GM10266 (cell line): ENCODE data around the gene TACSTD2.
"Not testable (repeated sequence)": the region's sequence is repeated elsewhere in the genome, so short reads cannot be mapped to it uniquely, and the experiment has no call there.

Experiments
- DNase-seq: peaks from one replicate; pipeline ENCODE4 v3.0.0; 2012; ENCODE audit errors: extremely low spot score
- TF ChIP-seq, protein P1 (sequence below): IDR thresholded peaks from 2 replicates; pipeline ENCODE4 v1.5.1; 2012; ENCODE audit warnings: mild to moderate bottlenecking, low read depth; ENCODE audit not compliant: control insufficient read depth, insufficient read depth; ENCODE audit errors: missing control alignments

Gene TACSTD2

DNA sequence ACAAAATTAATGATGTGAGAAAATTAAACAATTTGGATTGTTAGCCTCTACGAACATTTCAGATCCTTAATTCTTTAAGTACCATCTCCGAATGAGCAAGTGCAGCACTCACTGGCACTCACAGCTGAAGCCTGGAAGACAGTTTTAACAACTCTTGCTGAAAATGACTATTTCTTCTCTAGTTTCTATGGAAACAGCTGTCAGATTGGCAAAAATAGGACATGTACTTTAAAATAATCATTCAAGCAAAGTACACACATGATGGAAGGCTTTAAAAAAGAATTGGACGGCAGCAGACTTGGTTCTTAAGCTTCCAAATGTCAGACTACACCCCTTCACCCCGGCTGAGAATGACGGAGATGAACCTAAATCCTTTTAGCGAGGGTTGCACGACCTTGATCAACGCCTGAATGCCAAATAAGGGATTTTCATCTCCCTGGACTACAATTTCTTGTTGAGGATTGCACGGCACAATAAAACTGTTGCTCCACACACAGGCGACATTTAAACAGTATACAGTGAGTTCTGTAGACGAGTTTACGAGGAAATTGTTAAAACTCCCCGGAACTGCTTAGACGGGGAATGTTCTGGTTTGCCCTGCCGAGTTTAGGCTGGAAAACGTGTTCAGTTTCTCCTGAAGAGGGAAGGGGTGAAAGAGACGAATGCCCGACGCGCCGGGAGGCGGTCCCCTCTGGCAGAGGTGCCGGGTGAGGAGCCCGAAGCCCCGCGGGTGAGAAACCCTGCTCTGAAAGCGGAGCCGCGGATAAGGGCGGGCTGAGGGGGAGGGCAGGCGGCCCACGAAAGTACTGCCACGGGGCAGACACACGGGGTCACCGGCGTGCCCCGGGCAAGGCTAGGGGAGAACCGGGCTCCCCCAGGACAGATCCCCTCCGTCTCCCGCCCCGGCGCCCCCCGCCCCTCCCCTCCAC, 31.2 kb downstream of the TACSTD2 start:
- peak; percentile 44 for DNase-seq

GRCh38 chr1:58543260-58543659, 33.8 kb downstream of the TACSTD2 start:
- TF ChIP-seq, protein P1, sequence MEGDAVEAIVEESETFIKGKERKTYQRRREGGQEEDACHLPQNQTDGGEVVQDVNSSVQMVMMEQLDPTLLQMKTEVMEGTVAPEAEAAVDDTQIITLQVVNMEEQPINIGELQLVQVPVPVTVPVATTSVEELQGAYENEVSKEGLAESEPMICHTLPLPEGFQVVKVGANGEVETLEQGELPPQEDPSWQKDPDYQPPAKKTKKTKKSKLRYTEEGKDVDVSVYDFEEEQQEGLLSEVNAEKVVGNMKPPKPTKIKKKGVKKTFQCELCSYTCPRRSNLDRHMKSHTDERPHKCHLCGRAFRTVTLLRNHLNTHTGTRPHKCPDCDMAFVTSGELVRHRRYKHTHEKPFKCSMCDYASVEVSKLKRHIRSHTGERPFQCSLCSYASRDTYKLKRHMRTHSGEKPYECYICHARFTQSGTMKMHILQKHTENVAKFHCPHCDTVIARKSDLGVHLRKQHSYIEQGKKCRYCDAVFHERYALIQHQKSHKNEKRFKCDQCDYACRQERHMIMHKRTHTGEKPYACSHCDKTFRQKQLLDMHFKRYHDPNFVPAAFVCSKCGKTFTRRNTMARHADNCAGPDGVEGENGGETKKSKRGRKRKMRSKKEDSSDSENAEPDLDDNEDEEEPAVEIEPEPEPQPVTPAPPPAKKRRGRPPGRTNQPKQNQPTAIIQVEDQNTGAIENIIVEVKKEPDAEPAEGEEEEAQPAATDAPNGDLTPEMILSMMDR = no peak
- DNase-seq = no peak

More for the DNA sequence above, 31.2 kb downstream of the TACSTD2 start:
- TF ChIP-seq, protein P1 = no peak

- no peak for DNase-seq
- TF ChIP-seq, protein P1 = no peak
These were observed 37.5 kb downstream of the TACSTD2 start for GRCh38 chr1:58539553-58539952.

- TF ChIP-seq, protein P1 = no peak
- DNase-seq = no peak
These were observed 38.2 kb downstream of the TACSTD2 start for GRCh38 chr1:58538821-58539220.

DNA sequence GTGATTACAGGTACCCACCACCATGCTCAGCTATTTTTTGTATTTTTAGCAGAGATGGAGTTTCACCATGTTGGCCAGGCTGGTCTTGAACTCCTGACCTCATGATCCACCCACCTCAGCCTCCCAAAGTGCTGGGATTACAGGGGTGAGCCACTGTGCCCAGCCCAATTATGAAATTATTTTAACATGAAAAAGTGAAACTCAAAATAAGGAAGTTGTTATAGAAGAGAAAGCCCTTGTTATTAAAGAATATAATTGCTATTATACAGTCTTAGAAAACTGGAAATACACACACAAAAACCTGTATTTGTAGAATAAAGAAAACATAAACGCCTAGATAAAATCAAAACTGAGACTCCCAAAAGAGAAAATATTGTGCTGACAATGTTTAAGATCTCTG, 45.2 kb downstream of the TACSTD2 start:
- not testable (repeated sequence) for DNase-seq

- DNase-seq = no peak
- TF ChIP-seq, protein P1 = no peak
These were observed 47.8 kb downstream of the TACSTD2 start for GRCh38 chr1:58529284-58529683.

GRCh38 chr1:58528518-58528917, 48.5 kb downstream of the TACSTD2 start:
- TF ChIP-seq, protein P1 = no peak
- no peak for DNase-seq
